Lower leg skin (tissue), 4 donors: ENCODE measurements around the gene FOXI3. TPM values are rescaled to one million over a fixed set of nuclear protein-coding genes. Genes with fewer than 3 reads are reported as not detected.

Experiments used
- DNase-seq, 2 donors: peaks; one replicate each; pipeline ENCODE4 v3.0.0-alpha.2; 2019; ENCODE audit warnings: low spot score in 2 of 2
- H3K4me3 ChIP-seq: fragments of 200-600 bp; sonication (generic); 2 replicates; pipeline ENCODE4 v1.5.1; 2017; ENCODE audit warnings: mild to moderate bottlenecking, low read depth; ENCODE audit not compliant: poor library complexity, severe bottlenecking
- POLR2A ChIP-seq, 2 donors: fragments of 450-650 bp; IDR thresholded peaks; one replicate each; pipeline ENCODE4 v1.6.1; 2016 to 2017; ENCODE audit warnings: antibody characterized with exemption in 2 of 2, mild to moderate bottlenecking in 1 of 2, moderate library complexity in 1 of 2
- WGBS, 2 donors: methylation state at CpG; one replicate each; pipeline ENCODE4 v1.1.5; 2018; 5-methylcytosine and 5-hydroxymethylcytosine counted together
- intact Hi-C: fragments of 100-400 bp; cut with DNase I; formaldehyde crosslinking; loops from one replicate; pipeline ENCODE4 v1.15.0; 2023; ENCODE audit warnings: low total_unique reads
- total RNA-seq, 4 donors: library from RNA; depleted of rRNA; stranded (reverse); fragments of >200 nt; gene quantifications; one replicate each; pipeline ENCODE4 v1.1.0, GENCODE V29; 2016
- TF ChIP-seq, protein P1 (sequence below), 3 donors: fragments of 450-650 bp; IDR thresholded peaks; one replicate each; pipeline ENCODE4 v1.5.1; 2016; ENCODE audit warnings: antibody characterized with exemption in 3 of 3, mild to moderate bottlenecking in 3 of 3, moderate library complexity in 2 of 3

Gene FOXI3
- 1 to 10 TPM in 1 of 4 donors, not detected in 3; 2.2 TPM for total RNA-seq

DNA sequence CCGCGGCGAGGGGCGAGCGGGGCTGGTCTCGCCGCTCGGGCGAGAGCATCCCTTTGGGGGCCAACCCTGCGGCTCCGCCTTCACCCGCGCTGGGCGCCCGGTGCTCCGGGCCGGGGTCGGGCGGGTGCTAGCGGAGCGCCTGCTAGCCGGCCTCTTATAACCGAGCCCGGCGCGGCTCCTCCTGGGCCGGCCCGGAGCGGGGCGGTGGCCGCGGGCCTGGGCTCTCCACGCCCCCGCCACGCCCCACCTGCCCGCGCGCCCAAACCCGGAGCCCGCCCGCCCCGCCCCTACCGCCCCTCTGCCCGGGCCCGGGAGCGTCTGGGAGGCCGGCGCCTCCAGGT is at the start of gene FOXI3:
Gene FOXI3, minus strand, starts transcription at position 129 of the 341 bp plus-strand sequence. CDS start 158 bp downstream, outside the sequence.
- intact Hi-C loops = no loop called here
- TF ChIP-seq, protein P1, sequence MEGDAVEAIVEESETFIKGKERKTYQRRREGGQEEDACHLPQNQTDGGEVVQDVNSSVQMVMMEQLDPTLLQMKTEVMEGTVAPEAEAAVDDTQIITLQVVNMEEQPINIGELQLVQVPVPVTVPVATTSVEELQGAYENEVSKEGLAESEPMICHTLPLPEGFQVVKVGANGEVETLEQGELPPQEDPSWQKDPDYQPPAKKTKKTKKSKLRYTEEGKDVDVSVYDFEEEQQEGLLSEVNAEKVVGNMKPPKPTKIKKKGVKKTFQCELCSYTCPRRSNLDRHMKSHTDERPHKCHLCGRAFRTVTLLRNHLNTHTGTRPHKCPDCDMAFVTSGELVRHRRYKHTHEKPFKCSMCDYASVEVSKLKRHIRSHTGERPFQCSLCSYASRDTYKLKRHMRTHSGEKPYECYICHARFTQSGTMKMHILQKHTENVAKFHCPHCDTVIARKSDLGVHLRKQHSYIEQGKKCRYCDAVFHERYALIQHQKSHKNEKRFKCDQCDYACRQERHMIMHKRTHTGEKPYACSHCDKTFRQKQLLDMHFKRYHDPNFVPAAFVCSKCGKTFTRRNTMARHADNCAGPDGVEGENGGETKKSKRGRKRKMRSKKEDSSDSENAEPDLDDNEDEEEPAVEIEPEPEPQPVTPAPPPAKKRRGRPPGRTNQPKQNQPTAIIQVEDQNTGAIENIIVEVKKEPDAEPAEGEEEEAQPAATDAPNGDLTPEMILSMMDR (IDR thresholded peaks at IDR 0.05) = no peak
- TF ChIP-seq POLR2A (IDR thresholded peaks at IDR 0.05) = no peak
- no peak within 1 kb of the TSS for H3K4me3 ChIP-seq
- DNase-seq = no peak
- WGBS, 2 donors = 2 to 8% methylated on average over 6 to 10 of the region's 48 CpGs

DNA sequence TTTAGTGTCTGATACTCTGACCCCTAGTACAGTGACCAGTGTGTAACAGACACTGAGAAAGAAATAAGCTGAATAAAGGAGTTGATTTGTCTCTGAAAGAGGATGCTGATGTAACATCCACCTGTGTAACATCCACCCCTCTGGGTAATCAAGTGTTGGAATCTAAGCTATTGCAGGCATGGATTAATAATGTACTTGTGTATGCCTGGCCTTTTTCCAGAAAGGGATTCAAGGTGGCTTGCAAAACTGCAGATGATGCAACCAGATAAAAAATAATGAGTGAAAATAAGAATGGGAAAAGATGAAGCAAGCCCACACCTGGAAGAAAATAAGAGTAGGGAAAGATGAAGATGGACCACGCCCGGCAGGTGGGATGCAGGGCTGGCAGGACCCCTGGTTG is 48.2 kb upstream of the FOXI3 start:
- TF ChIP-seq POLR2A (IDR thresholded peaks at IDR 0.05) = no peak
- TF ChIP-seq, protein P1 (IDR thresholded peaks at IDR 0.05) = no peak
- 62 to 79% methylated on average over 2 of the region's 2 CpGs for WGBS, 2 donors
- DNase-seq = peak in 1 of 2 donors; percentile 20
- intact Hi-C loops = no loop called here
- H3K4me3 ChIP-seq = no peak overlapping the region

DNA sequence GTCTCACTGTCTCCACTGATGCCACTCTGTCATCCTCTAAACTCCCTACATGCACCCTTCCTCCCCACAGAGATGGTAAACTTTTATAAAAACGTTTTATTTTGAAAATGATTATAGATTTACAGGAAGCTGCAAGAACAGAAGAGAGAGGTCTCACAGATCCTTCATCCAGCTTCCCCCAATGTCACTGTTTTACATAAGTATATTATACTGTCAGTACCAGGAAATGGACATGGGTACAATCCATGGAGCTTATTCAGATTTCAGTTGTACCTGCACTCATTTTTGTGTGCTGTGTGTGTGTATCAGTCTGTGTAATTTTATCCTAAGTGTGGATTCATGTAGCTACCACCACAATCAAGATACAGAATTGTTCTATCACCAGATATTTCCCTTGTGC is 46.7 kb upstream of the FOXI3 start:
- no peak overlapping the region for H3K4me3 ChIP-seq
- TF ChIP-seq POLR2A (IDR thresholded peaks at IDR 0.05) = no peak
- WGBS, 2 donors = 42 to 45% methylated on average over 1 of the region's 1 CpG
- intact Hi-C loops = no loop called here
- no peak for DNase-seq

DNA sequence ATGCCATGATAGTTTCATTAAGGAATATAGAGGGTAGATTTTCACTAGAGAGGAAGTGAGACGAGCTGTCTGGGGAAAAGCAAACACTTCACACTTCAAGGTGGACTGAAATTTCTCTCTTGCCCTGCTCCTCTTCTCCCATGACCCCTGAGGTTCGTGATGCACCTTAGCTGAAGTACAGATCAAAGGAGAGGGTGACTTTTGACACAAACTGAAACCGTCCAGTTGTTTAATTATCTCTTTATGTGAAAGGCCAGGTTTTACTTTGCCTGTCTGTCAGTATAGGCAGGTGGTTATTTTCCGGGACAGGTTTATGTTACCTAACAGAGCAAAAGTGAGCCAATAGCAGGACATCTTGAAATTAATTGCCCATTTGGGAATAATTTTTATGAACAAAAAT is 41.0 kb upstream of the FOXI3 start:
- peak in 1 of 2 donors; percentile 6 for DNase-seq
- no peak overlapping the region for H3K4me3 ChIP-seq
- 56 to 69% methylated on average over 4 of the region's 4 CpGs for WGBS, 2 donors
- intact Hi-C loops = no loop called here
- TF ChIP-seq, protein P1 (IDR thresholded peaks at IDR 0.05) = no peak
- no peak for TF ChIP-seq POLR2A (IDR thresholded peaks at IDR 0.05)

DNA sequence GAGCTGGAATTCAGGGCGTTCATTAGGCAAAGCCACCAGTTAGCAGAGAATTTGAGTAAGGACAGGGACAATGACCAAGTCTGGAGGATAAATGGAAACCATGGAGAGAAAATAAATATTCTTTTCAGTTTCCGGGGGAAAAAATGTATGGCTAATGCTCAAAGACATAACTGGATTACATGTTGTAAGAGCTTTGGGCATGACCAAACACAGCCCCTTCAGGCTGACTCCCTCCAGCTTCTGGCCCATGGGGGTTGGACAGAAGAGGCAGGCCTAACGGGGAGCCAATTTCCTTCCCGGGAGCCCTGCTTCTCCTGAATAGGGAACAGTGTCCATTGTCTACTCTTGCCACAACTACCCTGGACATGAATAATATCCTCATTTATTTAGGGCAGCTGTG is 39.5 kb upstream of the FOXI3 start:
- DNase-seq = peak in 1 of 2 donors; percentile 31
- WGBS, 2 donors = 50 to 53% methylated on average over 4 of the region's 4 CpGs
- TF ChIP-seq, protein P1 (IDR thresholded peaks at IDR 0.05) = no peak
- no peak for TF ChIP-seq POLR2A (IDR thresholded peaks at IDR 0.05)
- H3K4me3 ChIP-seq = no peak overlapping the region
- intact Hi-C loops = no loop called here

DNA sequence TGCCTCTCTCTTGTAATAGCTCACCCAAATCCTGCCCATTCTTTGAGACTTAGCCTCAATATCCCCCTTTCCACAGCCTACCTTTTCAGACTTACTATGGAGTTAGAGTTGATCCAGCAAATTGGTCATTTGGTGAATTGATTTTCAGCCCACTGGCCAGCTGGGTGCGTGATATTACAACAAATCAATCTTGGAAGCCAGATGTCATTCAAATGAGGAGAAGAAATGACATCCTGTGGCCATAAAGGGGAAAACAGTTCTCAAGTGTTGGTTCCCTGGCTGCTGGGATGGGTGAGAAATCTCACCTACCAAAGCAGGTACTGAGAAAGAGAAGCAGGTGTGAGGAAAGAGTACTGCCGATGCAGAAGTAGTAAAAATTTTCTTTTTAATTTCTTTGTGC is 36.7 kb upstream of the FOXI3 start:
- DNase-seq = peak in 1 of 2 donors; percentile 17
- TF ChIP-seq, protein P1 (IDR thresholded peaks at IDR 0.05) = no peak
- no peak for TF ChIP-seq POLR2A (IDR thresholded peaks at IDR 0.05)
- intact Hi-C loops = no loop called here
- WGBS, 2 donors = 78 to 83% methylated on average over 2 of the region's 2 CpGs
- H3K4me3 ChIP-seq = no peak overlapping the region
